Stimulated activated CD8-positive, alpha-beta memory T cell treated with anti-CD3 and anti-CD28 coated beads, Interleukin-7, amount 100 ng/mL, for 1 hour (primary cell): ENCODE results near the gene TNIK.
"Not testable (repeated sequence)": the region's sequence is repeated elsewhere in the genome, so short reads cannot be mapped to it uniquely, and the experiment has no call there.

Experiments used
- DNase-seq, 2 donors: peaks; one replicate each; pipeline ENCODE4 v3.0.0-alpha.2; 2020; ENCODE audit warnings: low read depth in 2 of 2

The TNIK gene

DNA sequence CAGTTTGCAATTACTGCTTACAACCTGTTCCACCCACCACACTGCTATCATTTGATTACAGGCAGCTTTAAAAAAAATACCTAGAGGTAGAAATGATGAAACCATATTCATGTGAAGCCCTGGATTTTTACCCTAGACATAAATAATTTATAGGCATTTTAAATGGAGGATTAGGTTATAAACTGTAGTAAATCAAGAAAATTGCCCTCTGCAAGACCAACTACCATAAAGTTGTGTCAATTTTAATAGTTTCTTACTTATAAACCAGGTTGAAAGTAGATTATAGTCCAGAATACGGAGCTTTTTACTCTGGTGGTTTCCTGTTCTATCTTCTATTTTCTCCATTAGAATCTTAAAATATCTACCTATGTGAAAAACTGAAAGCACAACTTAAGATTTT lies 13.9 kb downstream of the TNIK start:
- no peak for DNase-seq

DNA sequence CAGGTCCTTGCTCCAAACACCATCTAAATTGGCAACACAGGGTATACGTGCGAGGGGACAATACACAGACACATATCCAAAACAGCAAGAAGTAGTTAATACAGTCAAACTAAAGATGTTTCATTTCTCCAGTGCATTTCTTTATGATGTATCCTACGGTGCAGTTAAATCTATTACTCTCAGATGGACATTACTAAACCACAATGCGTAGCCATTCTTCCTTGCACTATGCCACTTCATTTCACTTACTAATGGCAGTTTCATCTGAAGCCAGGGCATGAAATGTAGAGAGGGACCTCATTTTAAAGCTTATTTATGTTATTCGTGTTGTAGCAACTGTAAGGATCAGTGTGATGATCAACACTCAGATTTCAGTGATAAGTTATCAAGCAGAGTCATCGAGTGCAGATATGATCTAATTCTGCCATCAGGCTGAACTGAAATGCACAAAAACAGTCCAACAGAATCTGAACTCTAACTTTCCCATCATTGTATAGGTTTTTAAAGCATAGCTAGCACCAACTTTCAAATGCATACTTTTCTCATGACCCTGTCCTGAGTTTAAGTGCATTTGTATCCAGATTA lies 14.5 kb downstream of the TNIK start:
- DNase-seq, result no peak

DNA sequence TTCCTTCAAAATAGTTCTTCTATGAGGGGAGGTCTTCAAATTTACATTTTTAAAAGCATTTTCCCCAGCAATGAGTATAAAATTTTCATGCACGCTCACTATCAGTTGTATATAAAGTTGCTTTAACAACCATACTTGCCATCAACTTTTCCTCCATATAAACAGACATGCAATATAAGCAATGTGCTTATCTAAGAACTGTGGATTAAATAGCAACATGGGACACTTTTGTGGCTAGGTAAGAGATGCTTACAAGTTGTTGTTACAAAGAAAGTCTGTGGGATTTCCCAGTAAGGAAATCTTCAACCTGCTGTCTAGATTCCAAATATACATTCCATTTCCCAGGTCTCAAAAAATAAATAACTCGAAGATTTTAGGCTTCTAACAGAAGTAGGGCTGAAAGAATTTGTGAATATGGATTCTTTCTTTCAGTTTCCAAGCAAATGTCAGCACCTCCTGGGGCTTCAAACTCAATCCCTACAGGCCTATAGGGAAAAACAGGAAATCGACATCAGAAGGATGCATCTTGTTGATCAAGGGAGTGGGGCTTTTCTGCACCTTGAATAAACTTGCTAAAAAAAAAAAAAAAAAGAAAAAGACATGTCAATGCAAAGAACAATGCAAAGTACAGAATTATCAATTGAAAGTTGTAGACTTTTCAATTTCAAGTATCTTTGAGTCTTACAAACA lies 16.1 kb downstream of the TNIK start:
- no peak for DNase-seq

DNA sequence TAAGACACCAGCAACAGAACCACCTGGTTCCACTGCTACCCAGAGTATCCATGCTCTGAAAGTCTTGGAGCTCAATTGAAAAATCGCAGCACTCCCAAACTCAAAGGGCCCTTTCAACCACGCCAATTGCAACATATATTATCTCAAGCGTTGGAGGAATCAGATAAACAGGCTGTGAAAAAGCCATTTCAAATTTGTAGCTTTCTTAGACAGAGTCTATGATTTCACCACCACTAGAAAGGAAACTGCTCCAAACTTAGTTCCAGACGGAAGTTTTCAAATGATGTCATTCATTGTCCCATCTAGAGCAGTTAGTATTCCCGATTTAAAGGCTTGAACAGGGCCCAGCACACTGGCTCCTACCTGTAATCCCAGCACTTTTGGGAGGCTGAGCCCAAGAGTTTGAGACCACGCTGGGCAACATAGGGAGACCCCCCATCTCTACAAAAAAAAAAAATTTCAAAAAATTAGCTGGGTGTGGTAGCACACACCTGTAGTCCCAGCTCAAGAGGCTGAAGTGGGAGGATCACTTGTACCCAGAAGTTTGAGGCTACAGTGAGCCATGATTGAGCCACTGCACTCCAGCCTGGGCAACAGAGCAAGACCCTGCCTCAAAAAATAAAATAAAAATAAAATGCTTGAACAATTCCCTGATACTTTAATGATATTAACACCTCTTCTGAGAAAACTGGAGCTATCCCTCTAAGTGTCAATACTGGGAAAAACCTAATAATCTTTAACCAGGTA lies 16.8 kb downstream of the TNIK start:
- no peak for DNase-seq

DNA sequence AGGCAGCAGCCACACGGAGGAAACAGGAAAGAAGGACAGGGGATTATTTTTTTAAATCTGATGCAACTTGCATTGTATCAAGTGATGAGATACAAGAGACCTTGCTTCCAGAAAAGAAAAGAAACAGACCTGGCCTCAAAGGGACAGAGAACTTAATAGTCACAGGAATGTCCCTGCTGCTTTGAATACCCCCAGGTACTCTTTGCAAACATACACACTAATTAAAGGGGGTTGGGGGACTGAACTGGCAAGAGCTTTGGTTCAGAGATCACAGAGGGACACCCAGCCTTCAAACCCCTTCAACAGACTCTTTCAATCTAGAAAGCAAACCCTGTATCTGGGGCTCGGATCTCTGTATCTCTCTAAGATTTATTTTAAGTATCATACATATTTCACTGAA lies 18.0 kb downstream of the TNIK start:
- DNase-seq, result no peak

DNA sequence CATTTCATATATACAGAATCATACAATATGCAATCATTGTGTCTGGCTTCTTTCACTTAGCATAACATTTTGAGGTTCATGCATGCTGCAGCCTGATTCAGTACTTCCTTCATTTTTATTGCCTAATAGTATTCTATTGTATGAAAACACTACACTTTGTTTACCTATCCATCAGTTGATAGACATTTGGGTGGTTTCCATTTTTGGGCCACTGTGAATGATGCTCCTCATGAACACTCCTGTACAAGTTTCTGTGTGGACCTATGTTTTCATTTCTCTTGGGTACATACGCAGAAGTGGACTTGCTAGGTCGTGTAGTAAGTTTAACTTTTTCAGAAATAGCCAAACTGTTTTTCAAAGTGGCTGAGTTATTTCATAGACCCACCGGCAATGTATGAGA lies 18.8 kb downstream of the TNIK start:
- DNase-seq, result no peak

DNA sequence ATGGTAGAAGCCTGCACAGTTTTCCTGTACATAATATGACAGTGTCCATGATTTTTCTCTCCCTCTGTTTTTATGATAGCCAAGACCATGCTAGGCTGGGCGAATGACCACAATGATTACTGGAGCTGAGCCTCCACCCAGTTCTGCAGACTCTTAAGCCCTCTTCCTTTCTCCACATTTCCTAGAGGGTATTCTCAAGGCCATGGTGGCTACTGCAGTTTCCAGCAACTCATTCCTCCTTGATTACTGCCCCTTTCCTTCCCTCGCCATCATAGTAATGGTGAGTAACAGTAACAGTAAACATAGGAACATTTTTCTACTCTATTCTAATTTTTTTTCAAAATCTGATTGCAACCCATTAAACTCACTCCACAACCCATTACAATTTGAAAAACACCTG lies 20.2 kb downstream of the TNIK start:
- no peak for DNase-seq

DNA sequence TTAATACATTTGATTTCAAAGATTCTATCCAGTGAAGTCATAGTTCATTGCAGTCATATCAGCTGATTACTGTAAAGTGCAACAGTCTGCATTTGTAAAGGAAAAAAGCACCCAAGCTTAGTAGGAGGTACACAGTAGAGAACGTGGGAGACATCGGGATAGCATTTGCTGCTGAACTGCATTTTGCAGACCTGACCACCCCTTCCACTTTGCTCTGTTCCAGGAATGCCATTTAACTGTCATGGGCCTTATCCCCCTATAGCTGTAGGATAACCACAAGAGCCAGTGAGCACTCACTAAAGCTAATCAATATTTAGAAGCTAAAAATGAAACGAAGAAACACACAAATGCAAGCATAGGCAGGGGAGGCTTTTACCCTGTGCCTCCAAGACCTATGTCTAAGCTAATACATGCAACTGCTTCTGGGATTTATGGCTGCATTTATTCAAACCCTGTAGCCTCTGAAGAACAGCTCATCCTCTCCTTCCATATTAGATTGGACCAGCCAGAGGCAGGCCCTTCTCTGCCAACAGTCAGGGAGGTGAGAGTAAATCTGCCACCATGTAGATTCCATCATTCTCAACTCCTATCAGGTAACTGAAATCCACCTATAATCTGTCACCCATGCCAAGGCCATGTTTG lies 23.0 kb downstream of the TNIK start:
- DNase-seq, result no peak

DNA sequence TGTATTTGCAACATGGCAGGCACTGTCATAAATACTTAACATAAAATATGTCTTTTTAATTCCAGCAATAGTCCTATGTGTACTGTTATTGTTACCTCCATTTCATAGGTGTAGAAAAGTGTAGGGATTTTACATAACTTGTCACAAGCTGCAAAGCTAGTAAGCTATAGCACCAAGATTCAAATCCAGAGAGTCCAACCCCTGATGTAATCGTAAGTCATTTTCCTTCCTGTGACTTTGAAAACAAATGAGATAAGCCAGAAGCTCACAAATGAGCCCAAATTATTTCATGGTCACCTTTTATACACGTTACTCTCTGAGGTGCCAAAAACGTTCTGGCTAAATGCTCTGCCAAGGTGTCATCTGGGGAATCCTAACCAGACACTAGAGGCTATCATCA lies 23.8 kb downstream of the TNIK start:
- DNase-seq, result no peak

DNA sequence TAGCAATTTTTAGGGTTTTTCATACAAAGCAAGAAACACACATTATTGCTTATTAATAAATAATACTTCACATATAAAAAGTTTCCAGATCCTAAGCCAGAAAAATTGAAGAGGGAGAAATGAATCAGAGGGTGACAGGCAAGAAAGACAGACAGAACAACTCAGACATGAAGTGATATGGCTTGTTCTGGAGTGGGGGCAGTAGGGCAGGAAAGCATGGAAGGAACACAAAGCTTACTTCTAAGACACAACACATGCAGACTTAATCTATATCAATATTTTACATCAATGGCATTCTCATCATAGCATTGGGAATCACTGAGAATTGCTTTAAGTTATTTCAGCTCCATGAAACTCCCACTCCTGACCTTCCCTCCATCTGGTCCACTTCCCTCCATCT lies 24.4 kb downstream of the TNIK start:
- no peak for DNase-seq

DNA sequence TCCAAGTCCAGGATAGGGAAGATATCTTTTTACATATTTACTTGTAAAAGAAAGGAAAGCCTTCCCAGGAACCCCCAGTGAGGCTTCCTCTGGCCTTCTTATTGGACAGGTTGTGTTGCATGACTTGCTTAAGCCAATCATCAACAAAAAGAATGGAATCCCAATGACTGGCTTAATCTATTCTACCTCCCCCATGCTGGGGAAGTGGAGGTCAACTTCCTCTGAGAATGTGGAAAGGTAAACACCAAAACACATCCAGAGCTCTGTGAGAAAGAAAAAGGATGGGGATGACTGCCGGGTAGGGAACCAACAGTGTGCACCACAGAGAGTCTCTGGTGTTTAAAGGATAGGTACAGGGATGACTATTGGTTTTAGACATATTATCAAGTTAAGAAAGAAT lies 25.1 kb downstream of the TNIK start:
- no peak for DNase-seq

DNA sequence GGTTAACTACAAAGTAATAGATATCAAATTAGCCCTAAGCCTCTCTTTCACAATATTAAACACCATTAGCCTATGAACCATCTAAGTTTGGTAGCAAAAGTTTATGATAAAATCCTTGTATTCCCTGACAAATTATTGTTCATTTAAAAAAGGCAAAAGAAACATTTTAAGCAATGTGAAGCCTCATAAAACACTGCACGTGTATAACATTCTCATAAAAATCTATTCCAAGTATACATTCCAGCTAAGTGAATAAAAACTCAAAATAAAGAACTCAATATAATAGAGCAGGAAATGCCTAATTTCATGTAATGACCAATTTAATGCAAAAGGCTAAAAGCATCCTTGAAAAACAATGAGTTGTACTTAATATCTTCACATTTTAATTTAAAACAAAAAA lies 27.7 kb downstream of the TNIK start:
- DNase-seq, result no peak

DNA sequence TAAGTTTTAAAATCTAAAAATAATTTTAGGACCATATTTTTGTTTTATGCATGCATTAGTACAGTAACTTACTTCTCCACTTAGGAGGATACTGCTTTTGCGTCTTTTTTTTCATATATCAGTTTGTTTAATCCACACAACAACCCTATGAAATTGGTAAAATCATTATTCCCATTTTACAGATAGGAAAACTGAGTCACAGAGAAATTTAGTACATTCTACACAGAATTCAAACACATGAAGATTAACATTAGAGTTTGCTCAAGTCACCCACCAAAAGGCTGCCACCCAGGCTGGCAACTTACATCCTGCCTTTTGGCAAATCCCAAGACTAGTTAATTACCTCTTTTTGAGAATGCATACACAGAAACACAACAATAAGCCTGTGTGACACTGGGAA lies 28.7 kb downstream of the TNIK start:
- DNase-seq, result no peak

DNA sequence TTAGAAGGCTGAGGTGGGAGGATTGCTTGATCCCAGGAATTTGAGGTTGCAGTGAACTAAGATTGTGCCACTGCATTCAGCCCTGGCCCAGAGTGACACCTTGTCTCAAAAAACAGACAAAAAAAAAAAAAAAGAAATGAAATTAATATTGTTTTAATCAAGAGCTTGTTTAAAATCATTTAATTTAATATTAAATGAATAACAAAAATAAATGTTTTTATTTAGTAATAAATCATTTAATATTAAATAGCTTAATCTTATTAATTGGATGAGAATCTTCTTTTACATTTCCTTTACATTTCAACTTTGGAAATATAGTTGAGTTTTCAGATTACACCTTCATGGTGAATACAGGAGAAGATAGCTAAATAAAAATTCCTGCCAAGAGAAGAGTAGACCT lies 29.7 kb downstream of the TNIK start:
- no peak for DNase-seq

DNA sequence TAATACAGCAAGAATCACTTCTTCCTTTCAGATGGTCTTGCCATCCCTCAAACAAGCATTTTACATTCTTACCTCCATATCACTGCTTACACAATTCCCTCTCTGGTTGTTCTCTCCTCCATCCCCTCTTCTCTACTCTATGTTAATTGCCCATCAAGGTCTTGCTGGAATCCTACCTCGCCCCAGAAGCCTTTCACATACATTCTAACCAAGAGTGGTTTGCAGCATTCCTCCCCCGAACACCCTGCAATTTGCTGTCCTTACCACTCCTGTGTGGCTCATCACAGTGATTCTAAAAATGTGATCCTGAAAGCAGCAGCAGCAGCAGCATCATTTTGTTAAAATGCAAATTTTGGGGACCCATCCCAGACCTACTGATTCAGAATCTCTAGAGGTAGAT lies 30.6 kb downstream of the TNIK start:
- no peak for DNase-seq

DNA sequence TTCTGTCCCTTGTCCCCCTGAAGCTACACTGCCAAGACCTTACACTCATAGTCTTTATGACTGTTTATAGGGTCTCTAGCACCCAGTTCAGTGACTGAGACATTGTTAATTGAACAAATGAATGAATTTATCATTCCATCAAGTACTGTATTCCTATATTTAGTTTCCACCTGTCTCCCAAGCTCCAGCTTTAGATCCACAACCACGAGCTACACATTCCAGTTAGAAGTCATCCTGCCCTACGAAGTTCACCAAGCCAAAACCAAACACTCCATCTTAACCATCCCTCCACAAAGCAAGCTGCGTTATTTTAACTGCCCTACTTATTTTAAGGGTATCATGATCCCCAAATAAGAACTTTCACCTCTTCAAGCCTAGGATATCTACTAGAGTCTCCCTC lies 31.3 kb downstream of the TNIK start:
- no peak for DNase-seq

DNA sequence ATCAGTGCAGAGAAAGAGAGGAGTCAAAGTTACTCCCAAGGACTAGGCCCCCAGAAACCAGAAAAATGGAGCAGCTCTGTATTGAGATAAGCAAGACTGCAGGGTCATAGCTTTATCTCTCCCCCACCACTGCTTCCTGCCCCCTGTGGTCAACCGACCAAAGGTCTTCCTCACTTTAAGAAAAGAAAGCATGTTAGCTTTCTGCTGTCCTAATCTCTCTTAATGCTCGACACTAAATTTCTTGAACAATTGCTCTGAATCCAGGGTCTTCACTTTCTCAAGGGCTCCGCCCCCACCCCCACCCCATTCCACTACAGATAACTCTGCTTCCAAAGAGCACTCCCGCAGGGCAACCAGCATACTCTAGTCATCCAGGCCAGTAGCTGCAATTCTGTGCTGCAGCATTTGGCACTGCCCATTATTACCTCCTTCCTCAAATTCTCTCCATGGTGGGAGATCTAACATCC lies 31.9 kb downstream of the TNIK start:
- DNase-seq, result no peak

DNA sequence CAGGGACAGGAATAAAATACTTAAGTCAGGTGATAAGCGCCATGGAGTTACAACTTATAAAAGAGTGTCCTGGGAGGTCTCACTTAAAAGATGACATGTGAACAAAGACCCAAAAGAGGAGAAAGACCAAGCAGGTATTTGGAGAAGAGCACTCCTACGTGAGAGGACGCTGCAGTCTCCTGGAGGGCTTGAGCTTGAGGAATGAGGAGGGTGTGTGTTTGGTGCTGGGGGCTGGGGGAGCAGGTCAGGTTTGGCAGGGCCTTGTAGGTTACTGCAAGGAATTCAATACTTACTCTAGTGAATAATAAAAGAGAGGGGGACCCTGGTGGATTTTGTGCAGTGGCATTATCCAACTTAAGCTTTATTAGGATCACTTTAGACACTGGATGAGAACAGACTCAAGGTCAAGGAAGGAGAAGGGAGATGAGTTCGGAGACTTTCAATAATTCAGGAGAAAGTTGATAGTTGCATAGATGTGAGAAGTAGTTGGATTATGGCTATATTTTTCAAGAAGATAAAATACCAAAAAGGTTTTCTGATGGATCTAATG lies 32.4 kb downstream of the TNIK start:
- DNase-seq, result no peak

DNA sequence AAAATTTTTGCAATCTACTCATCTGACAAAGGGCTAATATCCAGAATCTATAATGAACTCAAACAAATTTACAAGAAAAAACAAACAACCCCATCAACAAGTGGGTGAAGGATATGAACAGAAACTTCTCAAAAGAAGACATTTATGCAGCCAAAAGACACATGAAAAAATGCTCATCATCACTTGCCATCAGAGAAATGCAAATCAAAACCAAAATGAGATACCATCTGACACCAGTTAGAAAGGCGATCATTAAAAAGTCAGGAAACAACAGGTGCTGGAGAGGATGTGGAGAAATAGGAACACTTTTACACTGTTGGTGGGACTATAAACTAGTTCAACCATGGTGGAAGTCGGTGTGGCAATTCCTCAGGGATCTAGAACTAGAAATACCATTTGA lies 36.1 kb downstream of the TNIK start:
- not testable (repeated sequence) for DNase-seq

DNA sequence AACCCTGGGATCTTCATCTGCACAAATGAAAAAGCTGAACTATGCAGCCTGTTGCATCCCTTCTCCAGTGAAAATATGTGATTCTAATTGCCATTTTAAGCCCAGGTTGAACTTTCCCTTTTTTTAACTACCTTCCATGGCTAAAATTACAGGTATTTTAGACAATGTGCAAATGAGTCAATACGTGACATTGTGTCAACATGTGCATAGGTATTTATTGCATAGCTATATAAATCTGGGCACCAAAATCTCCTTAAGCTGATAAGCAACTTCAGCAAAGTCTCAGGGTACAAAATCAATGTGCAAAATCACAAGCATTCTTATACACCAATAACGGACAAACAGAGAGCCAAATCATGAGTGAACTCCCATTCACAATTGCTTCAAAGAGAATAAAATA lies 37.4 kb downstream of the TNIK start:
- DNase-seq, result not testable (repeated sequence)

DNA sequence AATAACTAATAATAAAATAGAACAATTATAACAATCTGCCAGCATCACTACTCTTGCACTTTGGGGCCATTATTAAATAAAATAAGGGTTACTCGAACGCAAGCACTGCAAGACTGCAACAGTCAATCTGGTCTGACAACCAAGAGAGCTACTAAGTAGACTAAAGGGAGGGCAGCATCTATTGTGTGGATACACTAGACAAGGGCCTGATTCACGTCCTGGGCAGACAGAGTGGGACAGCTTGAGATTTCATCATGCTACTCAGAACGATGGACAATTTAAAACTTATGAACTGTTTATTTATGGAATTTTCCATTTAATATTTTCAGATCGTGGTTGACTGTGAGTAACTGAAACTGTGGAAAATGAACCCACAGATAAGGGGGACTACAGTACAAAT lies 39.5 kb downstream of the TNIK start:
- no peak for DNase-seq

DNA sequence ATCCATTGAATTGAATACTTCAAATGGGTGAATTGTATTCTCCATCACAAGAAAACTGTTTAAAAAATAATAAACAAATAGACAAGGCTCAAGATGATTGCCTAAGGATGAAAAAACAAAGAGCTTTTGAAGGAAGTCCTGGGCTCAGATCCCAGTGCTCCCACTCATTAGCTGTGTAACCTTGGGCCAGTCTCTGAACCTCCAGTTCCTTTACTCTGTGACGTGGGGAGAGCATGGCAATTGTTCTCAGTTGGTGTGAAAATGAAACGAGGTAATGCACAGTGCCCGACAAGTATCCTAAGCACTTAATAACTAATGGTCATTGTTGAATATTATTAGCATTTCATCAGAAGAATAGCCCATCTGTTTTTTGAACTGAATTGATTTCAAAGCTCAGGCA lies 40.7 kb downstream of the TNIK start:
- DNase-seq, result no peak
